Esophagus muscularis mucosa (tissue), 4 donors: ENCODE measurements around the gene DHRS7. TPM values are rescaled to one million over a fixed set of nuclear protein-coding genes. Genes with fewer than 3 reads are reported as not detected.
"Not testable (repeated sequence)": the region's sequence is repeated elsewhere in the genome, so short reads cannot be mapped to it uniquely, and the experiment has no call there.

ENCODE experiments used
- DNase-seq: peaks from one replicate; pipeline ENCODE4 v3.0.0-alpha.2; 2017; ENCODE audit errors: extremely low spot score
- H3K27ac ChIP-seq, 4 donors: fragments of 200-600 bp; sonication (generic); replicated peaks in 1 of 4; 1 replicate in 3 of 4; 2 replicates in 1 of 4; pipeline ENCODE4 v1.5.1; 2016 to 2019; ENCODE audit warnings: mild to moderate bottlenecking in 1 of 4
- H3K27me3 ChIP-seq, 4 donors: fragments of 200-600 bp; sonication (generic); one replicate each; pipeline versions ENCODE4 v1.5.1 to v1.6.0; 2016 to 2019
- H3K36me3 ChIP-seq, 4 donors: fragments of 200-600 bp; sonication (generic); one replicate each; pipeline ENCODE4 v1.5.1; 2016 to 2019
- H3K4me1 ChIP-seq, 4 donors: fragments of 200-600 bp; sonication (generic); one replicate each; pipeline ENCODE4 v1.5.1; 2016 to 2019
- H3K4me3 ChIP-seq, 4 donors: fragments of 200-600 bp; sonication (generic); 1 replicate in 2 of 4; 2 replicates in 2 of 4; pipeline ENCODE4 v1.5.1; 2016 to 2019; ENCODE audit warnings: mild to moderate bottlenecking in 4 of 4, moderate library complexity in 1 of 4
- H3K9me3 ChIP-seq, 4 donors: fragments of 200-600 bp; sonication (generic); 1 replicate in 3 of 4; 2 replicates in 1 of 4; pipeline ENCODE4 v1.5.1; 2016 to 2019
- CTCF ChIP-seq, 3 experiments: fragments of 200-600 bp in 2 of 3; fragments of 450-650 bp in 1 of 3; sonication (generic) in 2 of 3; IDR thresholded peaks; one replicate each; pipeline ENCODE4 v1.5.1; 2017 to 2019; ENCODE audit warnings: antibody characterized with exemption in 3 of 3, mild to moderate bottlenecking in 2 of 3, moderate library complexity in 1 of 3
- EP300 ChIP-seq: sonication (generic); formaldehyde crosslinking; IDR thresholded peaks from one replicate; pipeline ENCODE4 v1.6.1; 2017; ENCODE audit warnings: antibody characterized with exemption
- POLR2A ChIP-seq: fragments of 450-650 bp; IDR thresholded peaks from one replicate; pipeline ENCODE4 v1.6.1; 2017; ENCODE audit warnings: antibody characterized with exemption, moderate library complexity, mild to moderate bottlenecking, low read depth
- POLR2AphosphoS5 ChIP-seq, 2 donors: sonication (generic); formaldehyde crosslinking; IDR thresholded peaks; one replicate each; pipeline ENCODE4 v1.6.1; 2017; ENCODE audit warnings: antibody characterized with exemption in 2 of 2
- WGBS: methylation state at CpG from one replicate; pipeline ENCODE4 v1.1.5; 2018; 5-methylcytosine and 5-hydroxymethylcytosine counted together
- intact Hi-C: fragments of 100-400 bp; cut with DNase I; formaldehyde crosslinking; loops from one replicate; pipeline ENCODE4 v1.15.1; 2023
- total RNA-seq, 4 donors: library from RNA; depleted of rRNA; stranded (reverse); fragments of >200 nt; gene quantifications; one replicate each; pipeline versions ENCODE4 v1.1.0 to v1.2.1, GENCODE V29; 2016

DHRS7 gene
- total RNA-seq, 4 donors from 2014 or later = 46.1 to 70.5 (median 59.5) TPM

- Histone ChIP-seq H3K36me3 (peaks cover 0 to 11% (median 7%) of the 10 kb centered on the region in 4 donors), H3K4me3 (no peak overlapping the region), H3K9me3 (no peaks in the 10 kb centered on the region), H3K27ac (no peak overlapping the region), H3K4me1 (peaks cover 31 to 42% (median 35%) of the 10 kb centered on the region in 4 donors), H3K27me3 (no peaks in the 10 kb centered on the region)
- no peak for DNase-seq
- 41% methylated on average over 2 of the region's 2 CpGs for WGBS
- intact Hi-C loops = no loop called here
- TF ChIP-seq CTCF (IDR thresholded peaks at IDR 0.05) (no peak), POLR2A (no peak), POLR2AphosphoS5 (IDR thresholded peaks at IDR 0.05) (no peak), EP300 (no peak)
Measured at GRCh38 chr14:60102389-60102788, 62.8 kb downstream of the DHRS7 start.

GRCh38 chr14:60101786-60102185, 63.4 kb downstream of the DHRS7 start:
- peaks cover 29 to 37% (median 34%) of the 10 kb centered on the region in 4 donors for H3K4me1 ChIP-seq
- intact Hi-C loops = no loop called here
- WGBS = 90% methylated on average over 1 of the region's 1 CpG

GRCh38 chr14:60099855-60100254, 65.3 kb downstream of the DHRS7 start:
- H3K27ac ChIP-seq, intact Hi-C loops, DNase-seq, H3K9me3 ChIP-seq, H3K27me3 ChIP-seq, H3K4me3 ChIP-seq: not testable (repeated sequence)
- peaks cover 28 to 46% (median 38%) of the 10 kb centered on the region in 4 donors for H3K4me1 ChIP-seq
- WGBS = 97% methylated on average over 7 of the region's 7 CpGs
- peaks cover 0 to 13% (median 8%) of the 10 kb centered on the region in 4 donors for H3K36me3 ChIP-seq

More at GRCh38 chr14:60101786-60102185, 63.4 kb downstream of the DHRS7 start:
- H3K27me3 ChIP-seq = no peaks in the 10 kb centered on the region
- no peak overlapping the region for H3K4me3 ChIP-seq
- peaks cover 0 to 13% (median 8%) of the 10 kb centered on the region in 4 donors for H3K36me3 ChIP-seq
- H3K27ac ChIP-seq = no peak overlapping the region
- TF ChIP-seq CTCF (IDR thresholded peaks at IDR 0.05) (no peak), POLR2A (no peak), POLR2AphosphoS5 (IDR thresholded peaks at IDR 0.05) (no peak), EP300 (no peak)
- no peak for DNase-seq
- no peaks in the 10 kb centered on the region for H3K9me3 ChIP-seq

GRCh38 chr14:60097974-60098373, 67.2 kb downstream of the DHRS7 start:
- intact Hi-C loops = no loop called here
- H3K4me3 ChIP-seq = no peak overlapping the region
- 80% methylated on average over 6 of the region's 6 CpGs for WGBS
- DNase-seq = no peak
- no peaks in the 10 kb centered on the region for H3K27me3 ChIP-seq
- H3K27ac ChIP-seq = no peak overlapping the region
- H3K4me1 ChIP-seq = peaks cover 42 to 54% (median 47%) of the 10 kb centered on the region in 4 donors
- no peaks in the 10 kb centered on the region for H3K9me3 ChIP-seq
- H3K36me3 ChIP-seq = peaks cover 0 to 13% (median 8%) of the 10 kb centered on the region in 4 donors
- no peak for TF ChIP-seq EP300

GRCh38 chr14:60095781-60096450, 69.3 kb downstream of the DHRS7 start:
- no peaks in the 10 kb centered on the region for H3K27me3 ChIP-seq
- no peak for DNase-seq
- peaks cover 0 to 13% (median 8%) of the 10 kb centered on the region in 4 donors for H3K36me3 ChIP-seq
- H3K27ac ChIP-seq = no peak overlapping the region
- intact Hi-C loops = no loop called here
- no peak overlapping the region for H3K4me3 ChIP-seq
- WGBS = 44% methylated on average over 3 of the region's 3 CpGs
- no peaks in the 10 kb centered on the region for H3K9me3 ChIP-seq
- TF ChIP-seq EP300 (no peak), POLR2AphosphoS5 (IDR thresholded peaks at IDR 0.05) (no peak), POLR2A (no peak), CTCF (IDR thresholded peaks at IDR 0.05) (no peak)
- H3K4me1 ChIP-seq = peaks cover 39 to 45% (median 41%) of the 10 kb centered on the region in 4 donors
